H1 (cell line): ENCODE results near the gene ALG11. TPM values are rescaled to one million over a fixed set of nuclear protein-coding genes. Genes with fewer than 3 reads are reported as not detected.

Experiments
- CTCF ChIA-PET: fragments of 300-600 bp; sonication (Branson Sonifier 250); formaldehyde crosslinking; loops from one replicate; lab custom pipeline; 2021; ENCODE audit not compliant: partially characterized antibody; lab: Charles Lee
- POLR2A ChIA-PET: fragments of 300-600 bp; sonication (Branson Sonifier 250); formaldehyde crosslinking; loops from one replicate; lab custom pipeline; 2021; ENCODE audit warnings: inconsistent platforms; ENCODE audit not compliant: partially characterized antibody; lab: Charles Lee
- DNase-seq, 2 experiments: peaks; one replicate each; pipeline versions ENCODE4 v3.0.0 to v3.0.0-alpha.2; 2010 to 2022; ENCODE audit warnings: low spot score in 2 of 2, low read depth in 1 of 2, mixed read lengths in 1 of 2
- FAIRE-seq: peaks from 2 replicates; lab custom pipeline; 2011; peaks lifted over from hg19 to GRCh38; lab: Jason Lieb, UNC
- H2AFZ ChIP-seq: 2 replicates; pipeline ENCODE4 v1.8.1; 2012; ENCODE audit warnings: low read length, inconsistent platforms
- H2AK5ac ChIP-seq: 2 replicates; pipeline ENCODE4 v1.6.1; 2013; ENCODE audit warnings: low read depth, low read length
- H2BK120ac ChIP-seq: replicated peaks from 2 replicates; pipeline ENCODE3; 2013; ENCODE audit warnings: low read depth, low read length, inconsistent platforms
- H2BK12ac ChIP-seq: 2 replicates; pipeline ENCODE4 v1.6.1; 2013; ENCODE audit warnings: low read depth, low read length
- H2BK15ac ChIP-seq: 2 replicates; pipeline ENCODE4 v1.6.1; 2013; ENCODE audit warnings: low read length
- H2BK20ac ChIP-seq: 2 replicates; pipeline ENCODE4 v1.6.1; 2013; ENCODE audit warnings: low read length
- H2BK5ac ChIP-seq: 2 replicates; pipeline ENCODE4 v1.6.1; 2013; ENCODE audit warnings: low read depth, low read length
- H3K14ac ChIP-seq: 2 replicates; pipeline ENCODE4 v1.6.1; 2013; ENCODE audit warnings: inconsistent platforms; ENCODE audit not compliant: insufficient read length
- H3K18ac ChIP-seq: 2 replicates; pipeline ENCODE4 v1.6.1; 2013; ENCODE audit warnings: low read length; ENCODE audit errors: extremely low read depth
- H3K23ac ChIP-seq: 2 replicates; pipeline ENCODE4 v1.6.1; 2013; ENCODE audit warnings: inconsistent platforms; ENCODE audit not compliant: insufficient read length
- H3K23me2 ChIP-seq: 2 replicates; pipeline ENCODE4 v1.6.1; 2013; ENCODE audit warnings: low read depth, low read length
- H3K27ac ChIP-seq: 2 replicates; pipeline ENCODE4 v1.6.1; 2011; ENCODE audit warnings: low read depth, low read length, inconsistent platforms
- H3K27me3 ChIP-seq, 4 experiments: replicated peaks in 1 of 4; 1 replicate in 1 of 4; 2 replicates in 3 of 4; pipeline versions ENCODE4 v1.6.1 to v1.8.1; 2011 to 2013; ENCODE audit warnings: low read length in 3 of 4, mild to moderate bottlenecking in 3 of 4, inconsistent platforms in 2 of 4, mixed read lengths in 2 of 4, moderate library complexity in 1 of 4; ENCODE audit not compliant: control insufficient read depth in 3 of 4, insufficient read depth in 3 of 4; ENCODE audit errors: extremely low read depth in 1 of 4
- H3K36me3 ChIP-seq, 4 experiments: 2 replicates each; pipeline versions ENCODE4 v1.6.1 to v1.8.1; 2011 to 2013; ENCODE audit warnings: mild to moderate bottlenecking in 4 of 4, low read length in 3 of 4, moderate library complexity in 2 of 4, control low read depth in 1 of 4, inconsistent platforms in 1 of 4; ENCODE audit not compliant: insufficient read depth in 4 of 4, control insufficient read depth in 2 of 4
- H3K4ac ChIP-seq: replicated peaks from 2 replicates; pipeline ENCODE3; 2013; ENCODE audit warnings: low read length, low read depth, mixed read lengths, inconsistent platforms; ENCODE audit not compliant: insufficient read length
- H3K4me1 ChIP-seq, 4 experiments: replicated peaks in 1 of 4; 1 replicate in 1 of 4; 2 replicates in 3 of 4; pipeline versions ENCODE4 v1.6.1 to v1.8.1; 2011 to 2013; ENCODE audit warnings: low read length in 3 of 4, inconsistent platforms in 2 of 4, mixed read lengths in 1 of 4; ENCODE audit not compliant: insufficient read depth in 4 of 4, control insufficient read depth in 3 of 4
- H3K4me2 ChIP-seq, 2 experiments: 2 replicates each; pipeline versions ENCODE4 v1.6.1 to v1.8.1; 2011 to 2013; ENCODE audit warnings: low read depth in 2 of 2, low read length in 2 of 2, control low read depth in 1 of 2, inconsistent platforms in 1 of 2, mild to moderate bottlenecking in 1 of 2; ENCODE audit not compliant: insufficient read depth in 1 of 2
- H3K4me3 ChIP-seq, 4 experiments: fragments of 200-600, 300-600 bp in 1 of 4; sonication (generic), shearing (Covaris generic), sonication (Bioruptor Twin) in 1 of 4; 2 replicates each; pipeline versions ENCODE4 v1.5.1 to v1.8.1; 2011 to 2016; ENCODE audit warnings: low read length in 4 of 4, low read depth in 3 of 4, control low read depth in 2 of 4, inconsistent platforms in 2 of 4, mild to moderate bottlenecking in 2 of 4, mixed read lengths in 1 of 4, moderate library complexity in 1 of 4; ENCODE audit not compliant: insufficient read depth in 2 of 4; ENCODE audit errors: extremely low read depth in 1 of 4
- H3K56ac ChIP-seq: replicated peaks from 2 replicates; pipeline ENCODE3; 2013; ENCODE audit warnings: low read depth, mild to moderate bottlenecking, mixed read lengths, low read length, inconsistent platforms; ENCODE audit not compliant: insufficient read length
- H3K79me1 ChIP-seq: 2 replicates; pipeline ENCODE4 v1.6.1; 2013; ENCODE audit warnings: low read depth, low read length, control low read depth
- H3K79me2 ChIP-seq, 2 experiments: 2 replicates each; pipeline versions ENCODE4 v1.6.1 to v1.8.1; 2012 to 2013; ENCODE audit warnings: low read length in 2 of 2, mild to moderate bottlenecking in 2 of 2, inconsistent platforms in 1 of 2; ENCODE audit not compliant: insufficient read depth in 2 of 2, control insufficient read depth in 1 of 2
- H3K9ac ChIP-seq, 4 experiments: replicated peaks in 1 of 4; 1 replicate in 1 of 4; 2 replicates in 3 of 4; pipeline versions ENCODE4 v1.6.1 to v1.8.1; 2011 to 2013; ENCODE audit warnings: low read depth in 3 of 4, low read length in 3 of 4, control low read depth in 2 of 4, mild to moderate bottlenecking in 2 of 4, moderate library complexity in 2 of 4, inconsistent platforms in 1 of 4; ENCODE audit errors: extremely low read depth in 1 of 4
- H3K9me3 ChIP-seq, 2 experiments: 2 replicates each; pipeline versions ENCODE4 v1.6.1 to v1.8.1; 2012 to 2013; ENCODE audit warnings: mild to moderate bottlenecking in 2 of 2, moderate library complexity in 2 of 2, control low read depth in 1 of 2, inconsistent platforms in 1 of 2, low read depth in 1 of 2, low read length in 1 of 2, mixed read lengths in 1 of 2; ENCODE audit not compliant: insufficient read depth in 2 of 2
- H4K20me1 ChIP-seq, 2 experiments: replicated peaks in 1 of 2; 2 replicates each; pipeline versions ENCODE3 to v1.8.1; 2011 to 2013; ENCODE audit warnings: inconsistent platforms in 2 of 2, low read length in 2 of 2, mild to moderate bottlenecking in 1 of 2; ENCODE audit not compliant: insufficient read depth in 2 of 2, control insufficient read depth in 1 of 2
- H4K5ac ChIP-seq: 2 replicates; pipeline ENCODE4 v1.6.1; 2013; ENCODE audit warnings: low read length, low read depth, mixed read lengths, inconsistent platforms; ENCODE audit not compliant: insufficient read length
- H4K8ac ChIP-seq: 2 replicates; pipeline ENCODE4 v1.8.0; 2013; ENCODE audit warnings: mild to moderate bottlenecking, moderate library complexity, low read length, inconsistent platforms; ENCODE audit not compliant: insufficient read depth; ENCODE audit errors: extremely low read depth
- H4K91ac ChIP-seq: replicated peaks from 2 replicates; pipeline ENCODE3; 2013; ENCODE audit warnings: low read length, mixed read lengths, inconsistent platforms; ENCODE audit not compliant: insufficient read length
- CEBPB ChIP-seq: IDR thresholded peaks from 2 replicates; pipeline ENCODE4 v1.6.1; 2012; ENCODE audit warnings: low read depth, low read length
- CREB1 ChIP-seq: IDR thresholded peaks from 2 replicates; pipeline ENCODE4 v1.6.1; 2012; ENCODE audit warnings: inconsistent platforms
- CTBP2 ChIP-seq: IDR thresholded peaks from 2 replicates; pipeline ENCODE4 v1.7.0; 2011; ENCODE audit warnings: borderline replicate concordance, mild to moderate bottlenecking, moderate library complexity, mixed read lengths, low read length; ENCODE audit not compliant: insufficient read depth, insufficient read length
- EGR1 ChIP-seq: IDR thresholded peaks from 2 replicates; pipeline ENCODE4 v1.6.1; 2011; ENCODE audit warnings: low read depth, low read length, borderline replicate concordance
- EP300 ChIP-seq, 2 experiments: IDR thresholded peaks; 1 replicate in 1 of 2; 2 replicates in 1 of 2; pipeline ENCODE4 v1.6.1; 2011 to 2012; ENCODE audit warnings: low read depth in 2 of 2, low read length in 2 of 2, mild to moderate bottlenecking in 2 of 2, borderline replicate concordance in 1 of 2, inconsistent platforms in 1 of 2, moderate library complexity in 1 of 2
- GABPA ChIP-seq: IDR thresholded peaks from 2 replicates; pipeline ENCODE4 v1.6.1; 2011; ENCODE audit warnings: mild to moderate bottlenecking, low read length, moderate library complexity, borderline replicate concordance; ENCODE audit not compliant: insufficient read depth
- HDAC6 ChIP-seq: IDR thresholded peaks from one replicate; pipeline ENCODE4 v1.7.1; 2012; ENCODE audit warnings: low read depth, mild to moderate bottlenecking, inconsistent platforms, low read length, moderate library complexity
- JUND ChIP-seq: IDR thresholded peaks from 2 replicates; pipeline ENCODE4 v1.6.1; 2011; ENCODE audit warnings: mild to moderate bottlenecking, improper control_type of control experiment, low read length
- POLR2AphosphoS5 ChIP-seq: IDR thresholded peaks from 2 replicates; pipeline ENCODE4 v1.6.1; 2011; ENCODE audit warnings: low read depth, low read length
- RFX5 ChIP-seq: IDR thresholded peaks from 2 replicates; pipeline ENCODE4 v1.6.1; 2011; ENCODE audit warnings: low read depth, low read length, improper control_type of control experiment, borderline replicate concordance
- SUZ12 ChIP-seq: fragments of 200-600 bp; sonication (generic); IDR thresholded peaks from 2 replicates; pipeline ENCODE4 v1.6.1; 2012; ENCODE audit warnings: mild to moderate bottlenecking, inconsistent platforms, low read length, moderate library complexity, mixed read lengths
- TEAD4 ChIP-seq: IDR thresholded peaks from 2 replicates; pipeline ENCODE4 v1.6.1; 2012; ENCODE audit warnings: low read depth, low read length, inconsistent platforms, mixed read lengths
- YY1 ChIP-seq: IDR thresholded peaks from 2 replicates; pipeline ENCODE4 v1.6.1; 2011; ENCODE audit warnings: low read depth, mild to moderate bottlenecking, low read length
- WGBS, 2 experiments: shearing (Covaris generic) in 1 of 2; methylation state at CpG; one replicate each; pipeline versions ENCODE4 v1.1.6 to v1.1.7; 2013 to 2015; ENCODE audit warnings: low lambda C conversion rate in 2 of 2, mixed read lengths in 2 of 2, inconsistent platforms in 1 of 2, low coverage in 1 of 2, missing lambda C conversion rate in 1 of 2; ENCODE audit not compliant: insufficient replicate concordance in 2 of 2, insufficient coverage in 1 of 2, insufficient read length in 1 of 2; ENCODE audit errors: extremely low coverage in 1 of 2, missing lambda C conversion rate in 1 of 2; 5-methylcytosine and 5-hydroxymethylcytosine counted together
- polyA plus RNA-seq, 7 experiments: library from polyadenylated mRNA; depleted of rRNA in 3 of 7; stranded (reverse) in 5 of 7; unstranded in 2 of 7; fragments of >200 nt in 5 of 7; fragments of 200-250 nt in 2 of 7; gene quantifications; 1 replicate in 5 of 7; 2 replicates in 1 of 7; 4 replicates in 1 of 7; pipeline versions ENCODE4 v1.2.1 to v1.2.3, GENCODE V29; 2011 to 2013; ENCODE audit warnings: missing spikeins in 2 of 7, mixed read lengths in 2 of 7
- total RNA-seq: library from RNA; stranded (reverse); fragmentation: NEBNext Ultra II Directional; extraction: Animal tissue kit (Norgen Biotek cat#: 25700); gene quantifications from 2 replicates; pipeline ENCODE4 v1.2.1, GENCODE V29; 2021

Gene ALG11
- total and polyA plus RNA-seq, 2 of the 8 experiments (the other 6 are each of a cell fraction or from before 2014, with no cell fraction given): 5.2 to 39.9 TPM

DNA sequence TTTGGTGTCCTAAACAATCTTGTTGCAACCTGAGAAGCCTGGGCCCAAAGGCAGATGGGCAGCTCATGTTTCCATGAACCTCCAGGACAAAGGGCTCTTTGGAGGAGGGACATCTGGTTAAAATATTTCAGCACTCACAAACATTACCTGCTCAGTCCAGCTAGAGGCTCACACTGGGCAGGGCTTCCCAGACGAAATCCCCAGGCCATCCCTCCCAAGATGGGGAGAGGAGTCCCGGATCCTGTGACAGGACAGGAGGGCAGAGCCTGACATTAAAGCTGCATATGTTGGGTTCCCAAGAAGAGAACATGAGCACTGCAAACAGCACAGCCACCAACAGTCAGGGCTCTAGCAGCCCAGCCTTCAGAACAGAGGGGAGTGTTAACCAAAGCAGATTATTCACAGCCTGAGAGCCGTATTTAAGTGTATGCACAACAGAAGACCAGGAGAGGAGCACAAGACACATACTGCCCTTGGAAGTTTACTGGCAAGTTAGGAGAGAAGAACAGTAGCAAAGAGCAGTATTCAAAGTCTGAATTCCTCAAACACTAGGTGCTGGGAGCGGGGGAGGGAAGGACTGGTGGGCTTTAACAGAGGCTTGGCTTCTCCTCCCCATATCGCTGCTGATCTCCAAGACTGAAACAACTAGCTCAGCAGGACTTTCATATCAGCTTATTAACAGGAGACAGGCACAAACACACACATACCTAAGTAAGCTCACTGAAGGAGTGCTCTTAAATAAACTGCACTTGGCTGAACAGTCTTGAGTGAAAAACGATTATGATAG, 13.3 kb upstream of the ALG11 start:
- no peak overlapping the region for H2BK12ac ChIP-seq
- no peak overlapping the region for H4K8ac ChIP-seq
- H3K4me3 ChIP-seq: no peak overlapping the region
- H3K9me3 ChIP-seq: no peaks in the 10 kb centered on the region
- no peak overlapping the region for H2BK5ac ChIP-seq
- no peak overlapping the region for H2BK15ac ChIP-seq
- H4K5ac ChIP-seq: no peak overlapping the region
- H3K27me3 ChIP-seq: no peaks in the 10 kb centered on the region; a peak in 1 of 7 replicates
- H3K23me2 ChIP-seq: peaks cover 2% of the 10 kb centered on the region; the same call in 1 of the 2 replicates
- H2AK5ac ChIP-seq: no peak overlapping the region
- no peaks in the 10 kb centered on the region for H3K79me2 ChIP-seq
- FAIRE-seq (no peak), DNase-seq (no peak)
- H2BK120ac ChIP-seq: no peak overlapping the region
- H3K36me3 ChIP-seq: no peaks in the 10 kb centered on the region
- POLR2A ChIA-PET: interaction anchor here (1.0 to 1.5 kb wide), 4 partner anchors 13 to 28 kb away, joined by 3 to 7 read pairs (median 4); partner anchors contain the start of genes ALG11 and ATP7B
- 65% methylated on average over 6 of the region's 6 CpGs; no CpG with 5 or more reads in 1 of the 2 experiments for WGBS, 2 experiments
- H3K79me1 ChIP-seq: 0 out of 2 replicates have a peak, but pooled peaks cover 3% of the 10 kb centered on the region
- H2AFZ ChIP-seq: no peak overlapping the region
- peaks cover 0 to 19% (median 14%) of the 10 kb centered on the region in 4 experiments; a peak in 5 of 7 replicates for H3K4me1 ChIP-seq
- H3K56ac ChIP-seq: no peak overlapping the region
- H3K9ac ChIP-seq: no peak overlapping the region
- H3K27ac ChIP-seq: no peak overlapping the region
- CTCF ChIA-PET: interaction anchor here (0.6 to 6.7 kb wide), 15 partner anchors 10 to 196 kb away, joined by 3 to 107 read pairs (median 6); partner anchors contain the start of gene NEK5
- H3K18ac ChIP-seq: no peak overlapping the region
- H4K20me1 ChIP-seq: no peaks in the 10 kb centered on the region
- H3K4ac ChIP-seq: no peak overlapping the region
- no peak overlapping the region for H3K14ac ChIP-seq
- H2BK20ac ChIP-seq: no peak overlapping the region
- peak overlapping the region; percentile 37 to 43 for H3K4me2 ChIP-seq
- H3K23ac ChIP-seq: no peak overlapping the region
- no peak overlapping the region for H4K91ac ChIP-seq
- no peak for TF ChIP-seq RFX5
- TF ChIP-seq SUZ12: no peak
- no peak for TF ChIP-seq YY1
- TF ChIP-seq GABPA: no peak
- TF ChIP-seq CTBP2: no peak
- TF ChIP-seq EP300 (IDR thresholded peaks at IDR 0.05; ENCODE audit: borderline replicate concordance in 1 of 2, low read depth in 2 of 2, low read length in 2 of 2): no peak
- no peak for TF ChIP-seq EGR1
- TF ChIP-seq POLR2AphosphoS5: no peak
- TF ChIP-seq CEBPB: no peak
- no peak for TF ChIP-seq HDAC6
- no peak for TF ChIP-seq JUND
- TF ChIP-seq CREB1: no peak
- no peak for TF ChIP-seq TEAD4
